H1 (cell line): ENCODE measurements around the gene NECAP2. TPM values are rescaled to one million over a fixed set of nuclear protein-coding genes. Genes with fewer than 3 reads are reported as not detected.

ENCODE experiments used
- ASH2L ChIP-seq: fragments of 200-600, 300-600 bp; sonication (generic); IDR thresholded peaks from one replicate; pipeline ENCODE4 v1.7.1; 2017; ENCODE audit warnings: low read length
- BACH1 ChIP-seq: IDR thresholded peaks from 2 replicates; pipeline ENCODE4 v1.6.1; 2012; ENCODE audit warnings: low read length, improper control_type of control experiment
- CBX8 ChIP-seq: fragments of 300-800, 300-1000 bp; sonication (generic); IDR thresholded peaks from 2 replicates; pipeline ENCODE4 v1.7.1; 2016; ENCODE audit warnings: low read depth, low read length, borderline replicate concordance
- CREB1 ChIP-seq: IDR thresholded peaks from 2 replicates; pipeline ENCODE4 v1.6.1; 2012; ENCODE audit warnings: inconsistent platforms
- CTBP2 ChIP-seq: IDR thresholded peaks from 2 replicates; pipeline ENCODE4 v1.7.0; 2011; ENCODE audit warnings: borderline replicate concordance, mild to moderate bottlenecking, moderate library complexity, mixed read lengths, low read length; ENCODE audit not compliant: insufficient read depth, insufficient read length
- CTCF ChIP-seq, 3 experiments: IDR thresholded peaks; 1 replicate in 2 of 3; 2 replicates in 1 of 3; pipeline versions ENCODE4 v1.5.1 to v1.6.1; 2011; ENCODE audit warnings: low read length in 3 of 3, mild to moderate bottlenecking in 3 of 3, inconsistent platforms in 2 of 3, low read depth in 1 of 3, moderate library complexity in 1 of 3; ENCODE audit not compliant: insufficient read depth in 1 of 3; ENCODE audit errors: control extremely low read depth in 1 of 3
- E2F6 ChIP-seq: IDR thresholded peaks from 2 replicates; pipeline ENCODE4 v1.6.1; 2012; ENCODE audit warnings: inconsistent platforms
- JUND ChIP-seq: IDR thresholded peaks from 2 replicates; pipeline ENCODE4 v1.6.1; 2011; ENCODE audit warnings: mild to moderate bottlenecking, improper control_type of control experiment, low read length
- KDM5A ChIP-seq: fragments of 200-600 bp; IDR thresholded peaks from 2 replicates; pipeline ENCODE4 v1.7.1; 2012; ENCODE audit warnings: mild to moderate bottlenecking, low read length, inconsistent platforms, mixed read lengths
- NRF1 ChIP-seq: IDR thresholded peaks from 2 replicates; pipeline ENCODE4 v1.6.1; 2011; ENCODE audit warnings: mild to moderate bottlenecking, low read depth, low read length, improper control_type of control experiment
- RBBP5 ChIP-seq: IDR thresholded peaks from 2 replicates; pipeline ENCODE4 v1.7.1; 2012; ENCODE audit warnings: low read depth, mild to moderate bottlenecking, inconsistent platforms, low read length, moderate library complexity, borderline replicate concordance
- SIRT6 ChIP-seq: IDR thresholded peaks from one replicate; pipeline ENCODE4 v1.7.1; 2012; ENCODE audit warnings: low read length, inconsistent platforms
- USF2 ChIP-seq: IDR thresholded peaks from 2 replicates; pipeline ENCODE4 v1.6.1; 2011; ENCODE audit warnings: low read length, improper control_type of control experiment
- polyA plus RNA-seq, 7 experiments: library from polyadenylated mRNA; depleted of rRNA in 3 of 7; stranded (reverse) in 5 of 7; unstranded in 2 of 7; fragments of >200 nt in 5 of 7; fragments of 200-250 nt in 2 of 7; gene quantifications; 1 replicate in 5 of 7; 2 replicates in 1 of 7; 4 replicates in 1 of 7; pipeline versions ENCODE4 v1.2.1 to v1.2.3, GENCODE V29; 2011 to 2013; ENCODE audit warnings: missing spikeins in 2 of 7, mixed read lengths in 2 of 7
- total RNA-seq: library from RNA; stranded (reverse); fragmentation: NEBNext Ultra II Directional; extraction: Animal tissue kit (Norgen Biotek cat#: 25700); gene quantifications from 2 replicates; pipeline ENCODE4 v1.2.1, GENCODE V29; 2021
- TF ChIP-seq, protein P1 (sequence below): IDR thresholded peaks from 2 replicates; pipeline ENCODE4 v1.6.1; 2011; ENCODE audit warnings: low read depth, mild to moderate bottlenecking, low read length; ENCODE audit not compliant: insufficient read depth
- TF ChIP-seq, protein P2 (sequence below): IDR thresholded peaks from 2 replicates; pipeline ENCODE4 v1.6.1; 2012; ENCODE audit warnings: inconsistent platforms
- TF ChIP-seq, protein P3 (sequence below): IDR thresholded peaks from 2 replicates; pipeline ENCODE4 v1.6.1; 2012; ENCODE audit warnings: low read length, inconsistent platforms

Gene NECAP2
- total and polyA plus RNA-seq, 2 of the 8 experiments (the other 6 are each of a cell fraction or from before 2014, with no cell fraction given) = 24.4 to 29.7 TPM

DNA sequence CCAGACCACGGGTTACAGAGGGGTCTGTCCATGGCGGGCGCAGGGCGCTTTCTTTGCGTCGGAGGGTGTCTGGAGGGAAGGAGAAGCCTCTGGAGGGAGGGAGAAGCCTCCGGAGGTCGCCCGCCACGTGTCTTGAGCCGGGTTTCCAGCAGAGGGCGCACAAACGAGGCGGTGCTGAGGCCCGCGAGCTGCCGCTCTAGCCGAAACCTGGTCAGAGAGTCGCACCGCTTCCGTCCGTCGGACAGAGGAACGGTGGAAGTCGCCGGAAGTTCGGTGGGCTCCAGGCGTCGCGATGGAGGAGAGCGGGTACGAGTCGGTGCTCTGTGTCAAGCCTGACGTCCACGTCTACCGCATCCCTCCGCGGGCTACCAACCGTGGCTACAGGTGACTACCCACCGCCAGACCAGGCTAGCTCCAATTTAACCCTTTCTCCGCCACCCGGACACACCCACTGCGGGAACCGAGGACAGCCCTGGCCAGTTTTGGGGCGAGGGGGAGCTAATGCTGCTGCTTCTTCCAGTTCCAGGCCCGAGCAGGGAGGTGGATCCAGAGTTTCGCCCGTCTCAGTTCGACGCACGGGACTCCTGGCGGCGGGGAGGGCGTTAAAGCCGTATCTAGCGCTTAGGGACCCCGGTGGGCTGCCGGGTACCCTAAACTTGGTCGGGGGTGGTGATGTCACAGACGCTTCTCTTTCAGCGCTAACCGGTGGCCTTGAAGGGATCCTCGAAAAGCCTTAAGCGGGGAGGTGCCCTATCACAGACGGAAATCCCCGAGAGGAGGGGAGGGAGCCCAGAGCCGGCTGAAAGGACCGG is at the start of gene NECAP2 (continued):
- TF ChIP-seq, protein P1, sequence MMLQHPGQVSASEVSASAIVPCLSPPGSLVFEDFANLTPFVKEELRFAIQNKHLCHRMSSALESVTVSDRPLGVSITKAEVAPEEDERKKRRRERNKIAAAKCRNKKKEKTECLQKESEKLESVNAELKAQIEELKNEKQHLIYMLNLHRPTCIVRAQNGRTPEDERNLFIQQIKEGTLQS = no peak
- TF ChIP-seq BACH1 (no peak), SIRT6 (no peak), CBX8 (no peak), ASH2L (peak; percentile 91), RBBP5 (peak; percentile 87; the same call in 1 of the 2 replicates), CREB1 (peak; percentile 87), CTBP2 (no peak), KDM5A (0 out of 2 replicates have a peak, but pooled peaks have one; percentile 26), CTCF (IDR thresholded peaks at IDR 0.05; ENCODE audit: control extremely low read depth in 1 of 3, insufficient read depth in 1 of 3, low read depth in 1 of 3, low read length in 3 of 3) (peak; percentile 85 to 96 (median 86)), USF2 (peak; percentile 55), E2F6 (peak; percentile 89), NRF1 (no peak), JUND (no peak)
- TF ChIP-seq, protein P2, sequence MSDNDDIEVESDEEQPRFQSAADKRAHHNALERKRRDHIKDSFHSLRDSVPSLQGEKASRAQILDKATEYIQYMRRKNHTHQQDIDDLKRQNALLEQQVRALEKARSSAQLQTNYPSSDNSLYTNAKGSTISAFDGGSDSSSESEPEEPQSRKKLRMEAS = peak; percentile 98
- TF ChIP-seq, protein P3, sequence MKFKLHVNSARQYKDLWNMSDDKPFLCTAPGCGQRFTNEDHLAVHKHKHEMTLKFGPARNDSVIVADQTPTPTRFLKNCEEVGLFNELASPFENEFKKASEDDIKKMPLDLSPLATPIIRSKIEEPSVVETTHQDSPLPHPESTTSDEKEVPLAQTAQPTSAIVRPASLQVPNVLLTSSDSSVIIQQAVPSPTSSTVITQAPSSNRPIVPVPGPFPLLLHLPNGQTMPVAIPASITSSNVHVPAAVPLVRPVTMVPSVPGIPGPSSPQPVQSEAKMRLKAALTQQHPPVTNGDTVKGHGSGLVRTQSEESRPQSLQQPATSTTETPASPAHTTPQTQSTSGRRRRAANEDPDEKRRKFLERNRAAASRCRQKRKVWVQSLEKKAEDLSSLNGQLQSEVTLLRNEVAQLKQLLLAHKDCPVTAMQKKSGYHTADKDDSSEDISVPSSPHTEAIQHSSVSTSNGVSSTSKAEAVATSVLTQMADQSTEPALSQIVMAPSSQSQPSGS = peak; percentile 27
